Karpas-422 (cell line): Measurements from ENCODE around the gene SLC17A7. TPM values are rescaled to one million over a fixed set of nuclear protein-coding genes. Genes with fewer than 3 reads are reported as not detected.
"Not testable (repeated sequence)": the region's sequence is repeated elsewhere in the genome, so short reads cannot be mapped to it uniquely, and the experiment has no call there.

Experiments
- DNase-seq: peaks from one replicate; pipeline ENCODE4 v3.0.0-alpha.2; 2015
- H2AFZ ChIP-seq: fragments of 200-600 bp; sonication (generic); 2 replicates; pipeline ENCODE4 v1.6.1; 2014; ENCODE audit warnings: antibody characterized with exemption, low read length, mixed read lengths
- H3K27ac ChIP-seq: fragments of 200-600 bp; sonication (generic); 2 replicates; pipeline ENCODE4 v1.5.1; 2014; ENCODE audit warnings: mild to moderate bottlenecking, low read length, moderate library complexity
- H3K27me3 ChIP-seq: fragments of 200-600 bp; sonication (generic); 2 replicates; pipeline ENCODE4 v1.6.1; 2014; ENCODE audit warnings: low read length, mixed read lengths
- H3K36me3 ChIP-seq: fragments of 200-600 bp; sonication (generic); 2 replicates; pipeline ENCODE4 v1.6.1; 2014; ENCODE audit warnings: low read length, mixed read lengths; ENCODE audit not compliant: insufficient read depth
- H3K4me1 ChIP-seq: fragments of 200-600 bp; sonication (generic); 2 replicates; pipeline ENCODE4 v1.6.1; 2014; ENCODE audit warnings: mild to moderate bottlenecking, low read length, mixed read lengths
- H3K4me2 ChIP-seq: fragments of 200-600 bp; sonication (generic); 2 replicates; pipeline ENCODE4 v1.6.1; 2014; ENCODE audit warnings: low read length, low read depth, mild to moderate bottlenecking; ENCODE audit not compliant: poor library complexity, severe bottlenecking
- H3K4me3 ChIP-seq: fragments of 200-600 bp; sonication (generic); 2 replicates; pipeline ENCODE4 v1.5.1; 2014; ENCODE audit warnings: mild to moderate bottlenecking, antibody characterized with exemption, low read length, mixed read lengths
- H3K79me2 ChIP-seq: fragments of 200-600 bp; sonication (generic); 2 replicates; pipeline ENCODE4 v1.6.1; 2014; ENCODE audit warnings: mild to moderate bottlenecking, low read length, mixed read lengths
- H3K9ac ChIP-seq: fragments of 200-600 bp; sonication (generic); 2 replicates; pipeline ENCODE4 v1.6.0; 2014; ENCODE audit warnings: low read length
- H3K9me2 ChIP-seq: fragments of 200-600 bp; sonication (generic), shearing (Covaris generic); replicated peaks from 2 replicates; pipeline ENCODE4 v1.6.0; 2014; ENCODE audit warnings: mild to moderate bottlenecking, low read length, moderate library complexity; ENCODE audit not compliant: insufficient read depth
- H3K9me3 ChIP-seq: fragments of 300-700, 200-600 bp; sonication (generic); 2 replicates; pipeline ENCODE4 v1.6.1; 2014; ENCODE audit warnings: low read length, mixed read lengths
- H4K20me1 ChIP-seq: fragments of 200-600 bp; sonication (generic); 2 replicates; pipeline ENCODE4 v1.6.1; 2014; ENCODE audit warnings: mild to moderate bottlenecking, antibody characterized with exemption, low read length, low read depth; ENCODE audit not compliant: insufficient read depth
- total RNA-seq: library from RNA; depleted of rRNA; stranded (reverse); fragments of >200 nt; shearing (Covaris generic); gene quantifications from 2 replicates; pipeline ENCODE4 v1.2.3, GENCODE V29; 2014; ENCODE audit warnings: low replicate concordance

SLC17A7 gene
- total RNA-seq, 1 experiment from 2014 or later, result 0.63 TPM

- H3K27ac ChIP-seq, result no peak within 1 kb of the TSS
- H3K4me1 ChIP-seq, result peaks cover 27% of the 10 kb centered on the region
- no peaks in the 10 kb centered on the region for H3K9me2 ChIP-seq
- no peaks in the 10 kb centered on the region for H3K79me2 ChIP-seq
- no peaks in the 10 kb centered on the region for H3K9me3 ChIP-seq
- peak within 1 kb of the TSS; percentile 75 for H3K4me3 ChIP-seq
- H4K20me1 ChIP-seq, result no peaks in the 10 kb centered on the region
- DNase-seq, result peak; percentile 96
- no peaks in the 10 kb centered on the region for H3K36me3 ChIP-seq
- peak within 1 kb of the TSS; percentile 78 for H2AFZ ChIP-seq
- H3K4me2 ChIP-seq, result peak within 1 kb of the TSS; percentile 90
- no peaks in the 10 kb centered on the region for H3K27me3 ChIP-seq
- H3K9ac ChIP-seq, result peak within 1 kb of the TSS; percentile 82
Observed at GRCh38 chr19:49473868-49474541, 32.7 kb upstream of the SLC17A7 start, which contains the start of gene FLT3LG. Gene FLT3LG, plus strand, starts transcription at chr19:49474215. Its CDS starts 425 bp downstream, at chr19:49474640.

DNA sequence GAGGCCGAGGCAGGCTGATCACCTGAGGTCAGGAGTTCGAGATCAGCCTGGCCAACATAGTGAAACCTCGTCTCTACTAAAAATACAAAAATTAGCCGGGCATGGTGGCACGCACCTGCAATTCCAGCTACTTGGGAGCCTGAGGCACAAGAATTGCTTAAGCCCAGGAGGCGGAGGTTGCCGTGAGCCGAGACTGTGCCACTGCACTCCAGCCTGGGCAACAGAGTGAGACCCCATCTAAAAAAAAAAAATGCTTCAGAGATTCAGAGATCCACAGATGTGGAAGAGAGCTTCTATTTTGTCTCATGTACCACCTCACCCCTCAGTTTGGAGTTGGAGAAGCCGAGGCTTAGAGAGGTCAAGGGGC, 32.2 kb upstream of the SLC17A7 start:
- not testable (repeated sequence) for H3K9me3 ChIP-seq, DNase-seq, H4K20me1 ChIP-seq, H3K79me2 ChIP-seq, H3K9me2 ChIP-seq, H3K27me3 ChIP-seq, H3K36me3 ChIP-seq, H3K27ac ChIP-seq
- peak overlapping the region; percentile 90 for H3K4me2 ChIP-seq
- H3K9ac ChIP-seq, result peak overlapping the region; percentile 82
- peaks cover 32% of the 10 kb centered on the region for H3K4me1 ChIP-seq
- peak overlapping the region; percentile 75 for H3K4me3 ChIP-seq
- peak overlapping the region; percentile 78; the same call in 1 of the 2 replicates for H2AFZ ChIP-seq

DNA sequence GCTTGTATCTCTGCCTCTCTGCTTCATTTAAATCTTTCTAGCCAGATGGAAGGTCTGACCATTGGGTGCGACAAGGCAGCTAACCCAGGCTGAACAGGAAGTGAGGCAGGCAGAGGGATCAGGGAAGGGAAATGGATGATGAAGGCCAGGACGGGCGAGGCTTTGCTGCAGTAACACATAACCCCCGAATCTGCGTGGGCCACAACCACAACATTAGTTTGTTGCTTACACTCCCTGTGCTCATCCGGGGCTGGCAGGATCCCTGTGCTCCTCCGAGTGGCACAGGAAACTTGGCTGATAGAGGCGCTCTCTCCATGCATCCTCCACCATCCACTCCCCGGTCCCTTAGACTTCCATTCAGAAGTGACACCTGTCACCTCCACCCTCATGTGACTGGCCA, 31.6 kb upstream of the SLC17A7 start:
- no peak overlapping the region for H3K4me3 ChIP-seq
- H3K9ac ChIP-seq, result no peak overlapping the region
- DNase-seq, result peak; percentile 53
- H3K27ac ChIP-seq, result no peak overlapping the region
- H3K4me1 ChIP-seq, result peaks cover 37% of the 10 kb centered on the region
- no peak overlapping the region for H3K4me2 ChIP-seq
- no peaks in the 10 kb centered on the region for H3K9me2 ChIP-seq
- no peaks in the 10 kb centered on the region for H4K20me1 ChIP-seq
- no peaks in the 10 kb centered on the region for H3K27me3 ChIP-seq
- no peaks in the 10 kb centered on the region for H3K36me3 ChIP-seq
- no peaks in the 10 kb centered on the region for H3K79me2 ChIP-seq
- H3K9me3 ChIP-seq, result no peaks in the 10 kb centered on the region
- H2AFZ ChIP-seq, result no peak overlapping the region

- Histone ChIP-seq H3K9ac (no peak overlapping the region), H3K4me2 (no peak overlapping the region), H4K20me1 (no peaks in the 10 kb centered on the region), H3K27me3 (no peaks in the 10 kb centered on the region), H3K9me2 (no peaks in the 10 kb centered on the region), H3K9me3 (no peaks in the 10 kb centered on the region), H3K27ac (no peak overlapping the region), H3K4me1 (peaks cover 38% of the 10 kb centered on the region), H3K4me3 (no peak overlapping the region), H2AFZ (no peak overlapping the region), H3K36me3 (0 out of 2 replicates have a peak, but pooled peaks cover 2% of the 10 kb centered on the region), H3K79me2 (no peaks in the 10 kb centered on the region)
- DNase-seq, result no peak
Observed at GRCh38 chr19:49470615-49470978, 29.3 kb upstream of the SLC17A7 start.

DNA sequence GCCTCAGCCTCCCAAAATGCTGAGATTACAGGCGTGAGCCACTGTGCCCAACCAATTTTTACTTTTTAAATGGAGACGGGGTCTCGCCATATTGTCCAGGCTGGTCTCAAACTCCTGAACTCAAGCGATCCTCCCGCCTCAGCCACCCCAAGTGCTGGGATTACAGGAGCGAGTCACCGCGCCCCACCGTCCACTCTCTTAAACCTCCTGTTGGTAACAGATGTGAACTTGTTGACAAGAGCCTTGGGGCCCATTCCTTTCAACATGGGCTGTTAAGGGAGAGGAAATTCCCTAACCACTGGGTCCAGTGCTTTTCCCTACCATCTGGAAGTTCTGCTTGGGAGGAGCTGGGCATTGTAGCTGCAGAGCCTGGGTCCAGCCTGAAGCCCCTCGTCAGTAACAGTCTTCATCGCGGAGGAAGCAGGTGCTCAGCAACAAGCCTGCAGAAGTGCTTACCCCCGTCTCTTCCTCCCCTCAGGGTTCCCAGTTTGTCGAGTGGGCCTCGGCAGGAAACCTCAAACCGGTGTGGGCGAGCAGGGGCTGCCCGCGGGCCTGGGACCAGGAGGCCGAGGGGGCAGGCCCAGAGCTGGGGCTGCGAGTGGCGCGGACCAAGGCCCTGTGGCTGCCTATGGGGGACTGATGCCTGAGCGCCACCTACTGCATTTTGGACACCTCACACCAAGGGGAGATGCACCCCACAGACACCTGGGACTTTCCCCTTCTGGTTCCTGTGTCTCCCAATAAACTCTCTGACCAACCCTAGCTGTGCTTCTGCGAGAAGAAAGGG, 28.7 kb upstream of the SLC17A7 start:
- peaks cover 6% of the 10 kb centered on the region for H3K36me3 ChIP-seq
- no peak overlapping the region for H3K27ac ChIP-seq
- DNase-seq, result peak; percentile 86
- 0 out of 2 replicates have a peak overlapping the region, but pooled peaks have one; percentile 14 for H3K9ac ChIP-seq
- H3K9me2 ChIP-seq, result no peaks in the 10 kb centered on the region
- H3K4me1 ChIP-seq, result peaks cover 35% of the 10 kb centered on the region
- no peak overlapping the region for H3K4me2 ChIP-seq
- H3K27me3 ChIP-seq, result no peaks in the 10 kb centered on the region
- H2AFZ ChIP-seq, result no peak overlapping the region
- no peaks in the 10 kb centered on the region for H4K20me1 ChIP-seq
- H3K4me3 ChIP-seq, result no peak overlapping the region
- no peaks in the 10 kb centered on the region for H3K9me3 ChIP-seq
- H3K79me2 ChIP-seq, result no peaks in the 10 kb centered on the region

GRCh38 chr19:49468746-49469447, 27.6 kb upstream of the SLC17A7 start:
- Histone ChIP-seq H3K27ac (peak overlapping the region; percentile 40), H3K4me2 (peak overlapping the region; percentile 20), H4K20me1 (no peaks in the 10 kb centered on the region), H3K9me2 (no peaks in the 10 kb centered on the region), H3K9me3 (no peaks in the 10 kb centered on the region), H3K36me3 (peaks cover 17% of the 10 kb centered on the region), H3K27me3 (no peaks in the 10 kb centered on the region), H3K4me1 (peaks cover 25% of the 10 kb centered on the region), H3K4me3 (no peak overlapping the region; the same call in 1 of the 2 replicates), H3K79me2 (no peaks in the 10 kb centered on the region), H2AFZ (no peak overlapping the region), H3K9ac (peak overlapping the region; percentile 32; the same call in 1 of the 2 replicates)
- peak; percentile 97 for DNase-seq

GRCh38 chr19:49468199-49468598, 26.9 kb upstream of the SLC17A7 start:
- H3K79me2 ChIP-seq, result no peaks in the 10 kb centered on the region
- H3K9me3 ChIP-seq, result no peaks in the 10 kb centered on the region
- no peak overlapping the region for H3K4me3 ChIP-seq
- no peaks in the 10 kb centered on the region for H3K9me2 ChIP-seq
- peaks cover 21% of the 10 kb centered on the region for H3K4me1 ChIP-seq
- no peak for DNase-seq
- no peak overlapping the region for H2AFZ ChIP-seq
- H3K27ac ChIP-seq, result no peak overlapping the region; the same call in 1 of the 2 replicates
- H3K27me3 ChIP-seq, result no peaks in the 10 kb centered on the region
- peak overlapping the region; percentile 20 for H3K4me2 ChIP-seq
- peaks cover 19% of the 10 kb centered on the region for H3K36me3 ChIP-seq
- H3K9ac ChIP-seq, result no peak overlapping the region
- no peaks in the 10 kb centered on the region for H4K20me1 ChIP-seq

GRCh38 chr19:49465371-49465770, 24.0 kb upstream of the SLC17A7 start:
- H3K4me2 ChIP-seq, result no peak overlapping the region
- no peak overlapping the region for H2AFZ ChIP-seq
- no peaks in the 10 kb centered on the region for H3K27me3 ChIP-seq
- H3K79me2 ChIP-seq, result no peaks in the 10 kb centered on the region
- no peaks in the 10 kb centered on the region for H4K20me1 ChIP-seq
- H3K4me1 ChIP-seq, result peaks cover 21% of the 10 kb centered on the region
- no peak overlapping the region for H3K4me3 ChIP-seq
- no peaks in the 10 kb centered on the region for H3K9me2 ChIP-seq
- DNase-seq, result peak; percentile 63
- H3K9me3 ChIP-seq, result no peaks in the 10 kb centered on the region
- no peak overlapping the region for H3K27ac ChIP-seq
- peaks cover 23% of the 10 kb centered on the region for H3K36me3 ChIP-seq
- no peak overlapping the region for H3K9ac ChIP-seq
